Measurements from ENCODE around the gene GOLGA1. TPM values are rescaled to one million over a fixed set of nuclear protein-coding genes. Genes with fewer than 3 reads are reported as not detected.

The GOLGA1 gene
- total RNA-seq, 1 experiment from 2014 or later = 24.3 TPM

- no peak for DNase-seq (ENCODE audit: low spot score)
Measured at GRCh38 chr9:124882231-124882630, 58.7 kb downstream of the GOLGA1 start.

- DNase-seq (ENCODE audit: low spot score) = no peak
Measured at GRCh38 chr9:124881138-124881743, 59.6 kb downstream of the GOLGA1 start.

GRCh38 chr9:124880501-124880900, 60.4 kb downstream of the GOLGA1 start:
- no peak for DNase-seq (ENCODE audit: low spot score)

- DNase-seq (ENCODE audit: low spot score) = no peak
Measured at GRCh38 chr9:124879226-124879625, 61.7 kb downstream of the GOLGA1 start.

GRCh38 chr9:124878518-124878917, 62.4 kb downstream of the GOLGA1 start:
- no peak for DNase-seq (ENCODE audit: low spot score)

- DNase-seq (ENCODE audit: low spot score) = no peak
Measured at GRCh38 chr9:124878021-124878420, 62.9 kb downstream of the GOLGA1 start.

GRCh38 chr9:124877021-124877782, 63.7 kb downstream of the GOLGA1 start:
- no peak for DNase-seq (ENCODE audit: low spot score)

- DNase-seq (ENCODE audit: low spot score) = no peak
Measured at GRCh38 chr9:124875501-124875900, 65.4 kb downstream of the GOLGA1 start.

- DNase-seq (ENCODE audit: low spot score) = peak; percentile 85
Measured at GRCh38 chr9:124873664-124874063, 67.2 kb downstream of the GOLGA1 start.

- DNase-seq (ENCODE audit: low spot score) = no peak
Measured at GRCh38 chr9:124871156-124871561, 69.7 kb downstream of the GOLGA1 start.

- no peak for DNase-seq (ENCODE audit: low spot score)
Measured at GRCh38 chr9:124870723-124871122, 70.2 kb downstream of the GOLGA1 start.

- peak; percentile 50 for DNase-seq (ENCODE audit: low spot score)
Measured at GRCh38 chr9:124869986-124870560, 70.8 kb downstream of the GOLGA1 start.

GRCh38 chr9:124869466-124869985, 71.4 kb downstream of the GOLGA1 start:
- no peak for DNase-seq (ENCODE audit: low spot score)

GRCh38 chr9:124868511-124869465, 72.1 kb downstream of the GOLGA1 start:
- DNase-seq (ENCODE audit: low spot score) = peak; percentile 82

- peak; percentile 76 for DNase-seq (ENCODE audit: low spot score)
Measured at GRCh38 chr9:124863371-124863871, 77.5 kb downstream of the GOLGA1 start.

GRCh38 chr9:124861342-124862229, 79.3 kb downstream of the GOLGA1 start, which contains the start of the genes ARPC5L and RPL35:
ARPC5L (plus strand) TSS chr9:124862130; CDS start chr9:124869291, 7,161 bp downstream.
RPL35 (minus strand) TSS chr9:124861957; CDS start chr9:124861912, 45 bp downstream.
- peak; percentile 92 for DNase-seq (ENCODE audit: low spot score)

GRCh38 chr9:124860582-124861341, 80.1 kb downstream of the GOLGA1 start:
- DNase-seq (ENCODE audit: low spot score) = no peak

GRCh38 chr9:124859803-124860581, 80.9 kb downstream of the GOLGA1 start:
- DNase-seq (ENCODE audit: low spot score) = no peak
